RWPE2 (cell line): ENCODE data around the gene GCA.

Source experiments
- ATAC-seq: fragments of 200-7000 bp; cut with Tn5 transposase; 3 replicates; pipeline ENCODE4 v1.9.1; 2021; ENCODE audit warnings: low read depth
- DNase-seq: peaks from one replicate; pipeline ENCODE4 v3.0.0-alpha.2; 2020; ENCODE audit warnings: low spot score
- H3K27ac ChIP-seq: fragments of 450-650 bp; 2 replicates; pipeline ENCODE4 v1.5.1; 2017; ENCODE audit warnings: mild to moderate bottlenecking; ENCODE audit not compliant: poor library complexity, severe bottlenecking
- H3K27me3 ChIP-seq: fragments of 250-450 bp; sonication (Bioruptor Pico); 2 replicates; pipeline ENCODE4 v1.5.1; 2021; ENCODE audit warnings: mild to moderate bottlenecking, moderate library complexity; ENCODE audit not compliant: insufficient read depth, poor library complexity, severe bottlenecking
- H3K36me3 ChIP-seq: fragments of 250-450 bp; sonication (Bioruptor Pico); 2 replicates; pipeline ENCODE4 v1.5.1; 2020; ENCODE audit warnings: low read depth, mild to moderate bottlenecking, moderate library complexity
- H3K4me1 ChIP-seq: fragments of 250-450 bp; sonication (Bioruptor Pico); 2 replicates; pipeline ENCODE4 v1.5.1; 2021; ENCODE audit warnings: mild to moderate bottlenecking, moderate library complexity; ENCODE audit not compliant: insufficient read depth, poor library complexity, severe bottlenecking
- H3K4me3 ChIP-seq: fragments of 250-450 bp; sonication (Bioruptor Pico); 2 replicates; pipeline ENCODE4 v1.5.1; 2021; ENCODE audit warnings: mild to moderate bottlenecking, moderate library complexity; ENCODE audit not compliant: severe bottlenecking
- H3K9me3 ChIP-seq: fragments of 250-450 bp; sonication (Bioruptor Pico); 2 replicates; pipeline ENCODE4 v1.5.1; 2021; ENCODE audit warnings: mild to moderate bottlenecking, moderate library complexity; ENCODE audit not compliant: severe bottlenecking
- CTCF ChIP-seq: fragments of 450-650 bp; IDR thresholded peaks from one replicate; pipeline ENCODE4 v1.5.1; 2017; ENCODE audit warnings: mild to moderate bottlenecking, moderate library complexity; ENCODE audit not compliant: poor library complexity, severe bottlenecking

The GCA gene

GRCh38 chr2:162372818-162373217, 28.9 kb downstream of the GCA start:
- ATAC-seq (no peak), DNase-seq (no peak)
- no peak overlapping the region for H3K4me3 ChIP-seq
- H3K27ac ChIP-seq, result no peak overlapping the region
- TF ChIP-seq CTCF, result no peak
- H3K9me3 ChIP-seq, result no peaks in the 10 kb centered on the region
- H3K27me3 ChIP-seq, result no peaks in the 10 kb centered on the region
- H3K4me1 ChIP-seq, result no peaks in the 10 kb centered on the region
- H3K36me3 ChIP-seq, result no peaks in the 10 kb centered on the region

GRCh38 chr2:162379719-162380580, 36.0 kb downstream of the GCA start:
- Histone ChIP-seq H3K36me3 (no peaks in the 10 kb centered on the region), H3K4me1 (no peaks in the 10 kb centered on the region), H3K9me3 (no peaks in the 10 kb centered on the region), H3K27ac (no peak overlapping the region), H3K27me3 (no peaks in the 10 kb centered on the region), H3K4me3 (no peak overlapping the region)
- TF ChIP-seq CTCF, result no peak
- no peak for DNase-seq
- no peak for ATAC-seq

GRCh38 chr2:162381851-162382250, 37.9 kb downstream of the GCA start:
- ATAC-seq, result no peak
- no peak for TF ChIP-seq CTCF

GRCh38 chr2:162382278-162382677, 38.3 kb downstream of the GCA start:
- ATAC-seq (no peak), DNase-seq (no peak)
- no peaks in the 10 kb centered on the region for H3K27me3 ChIP-seq
- no peaks in the 10 kb centered on the region for H3K36me3 ChIP-seq
- H3K4me1 ChIP-seq, result no peaks in the 10 kb centered on the region
- no peak overlapping the region for H3K4me3 ChIP-seq
- no peaks in the 10 kb centered on the region for H3K9me3 ChIP-seq
- no peak overlapping the region for H3K27ac ChIP-seq
- no peak for TF ChIP-seq CTCF

More at GRCh38 chr2:162381851-162382250, 37.9 kb downstream of the GCA start:
- no peaks in the 10 kb centered on the region for H3K9me3 ChIP-seq
- no peaks in the 10 kb centered on the region for H3K4me1 ChIP-seq
- no peak for DNase-seq
- no peak overlapping the region for H3K4me3 ChIP-seq
- H3K36me3 ChIP-seq, result no peaks in the 10 kb centered on the region
- no peaks in the 10 kb centered on the region for H3K27me3 ChIP-seq
- H3K27ac ChIP-seq, result no peak overlapping the region

GRCh38 chr2:162385536-162385935, 41.6 kb downstream of the GCA start:
- no peak for TF ChIP-seq CTCF
- H3K27me3 ChIP-seq, result no peaks in the 10 kb centered on the region
- no peak for ATAC-seq

More at GRCh38 chr2:162385536-162385935, 41.6 kb downstream of the GCA start:
- H3K27ac ChIP-seq, result no peak overlapping the region
- H3K36me3 ChIP-seq, result no peaks in the 10 kb centered on the region
- H3K4me3 ChIP-seq, result no peak overlapping the region
- H3K9me3 ChIP-seq, result no peaks in the 10 kb centered on the region
- DNase-seq, result no peak
- H3K4me1 ChIP-seq, result no peaks in the 10 kb centered on the region
